ENCODE data around the gene ST3GAL5.

ST3GAL5 gene

GRCh38 chr2:85802354-85803103 lies 86.3 kb downstream of the ST3GAL5 start:
- DNase-seq, result no peak

- no peak for DNase-seq
These were observed 86.9 kb downstream of the ST3GAL5 start for GRCh38 chr2:85801871-85802270.

GRCh38 chr2:85800586-85800985 lies 88.2 kb downstream of the ST3GAL5 start:
- DNase-seq, result no peak

- DNase-seq, result no peak
These were observed 89.4 kb downstream of the ST3GAL5 start for GRCh38 chr2:85799215-85799956.

- DNase-seq, result no peak
These were observed 90.9 kb downstream of the ST3GAL5 start for GRCh38 chr2:85797921-85798320.

GRCh38 chr2:85797263-85797660 lies 91.5 kb downstream of the ST3GAL5 start:
- no peak for DNase-seq

- DNase-seq, result no peak
These were observed 92.2 kb downstream of the ST3GAL5 start for GRCh38 chr2:85796341-85797262.

GRCh38 chr2:85796046-85796340 lies 92.8 kb downstream of the ST3GAL5 start:
- DNase-seq, result no peak

GRCh38 chr2:85795331-85796045 lies 93.3 kb downstream of the ST3GAL5 start:
- no peak for DNase-seq

GRCh38 chr2:85794491-85795121 lies 94.2 kb downstream of the ST3GAL5 start:
- DNase-seq, result no peak

GRCh38 chr2:85794038-85794441 lies 94.8 kb downstream of the ST3GAL5 start:
- no peak for DNase-seq

GRCh38 chr2:85793584-85793983 lies 95.2 kb downstream of the ST3GAL5 start:
- DNase-seq, result no peak

GRCh38 chr2:85792783-85793441 lies 95.9 kb downstream of the ST3GAL5 start:
- DNase-seq, result no peak

- no peak for DNase-seq
These were observed 96.9 kb downstream of the ST3GAL5 start for GRCh38 chr2:85791704-85792565.

- DNase-seq, result no peak
These were observed 98.1 kb downstream of the ST3GAL5 start for GRCh38 chr2:85790499-85791188.

- DNase-seq, result no peak
These were observed 98.8 kb downstream of the ST3GAL5 start for GRCh38 chr2:85790032-85790431.

- no peak for DNase-seq
These were observed 99.5 kb downstream of the ST3GAL5 start for GRCh38 chr2:85789271-85789670.

GRCh38 chr2:85788603-85789002 lies 100.2 kb downstream of the ST3GAL5 start:
- no peak for DNase-seq

GRCh38 chr2:85787981-85788340 lies 100.8 kb downstream of the ST3GAL5 start:
- DNase-seq, result no peak

- DNase-seq, result no peak
These were observed 101.4 kb downstream of the ST3GAL5 start for GRCh38 chr2:85787282-85787980.

All from stimulated activated CD4-positive, alpha-beta T cell treated with anti-CD3 and anti-CD28 coated beads, Interleukin-4, amount 100 ng/mL, for 4 hours (primary cell).